HEK293 (cell line): Measurements from ENCODE around the gene SH3TC1.
A peak's percentile ranks its signal among the peaks of the same experiment; 100 is the strongest.

Experiments used
- BCL11B ChIP-seq: fragments of 450-650 bp; formaldehyde crosslinking; IDR thresholded peaks from 2 replicates; pipeline ENCODE4 v1.5.1; 2016; ENCODE audit warnings: low read depth, missing biosample characterization, missing genetic modification characterization
- GLI4 ChIP-seq: fragments of 450-650 bp; formaldehyde crosslinking; IDR thresholded peaks from 2 replicates; pipeline ENCODE4 v1.5.1; 2016; ENCODE audit warnings: missing biosample characterization, missing genetic modification characterization
- HOXA7 ChIP-seq: sonication (generic); formaldehyde crosslinking; IDR thresholded peaks from 2 replicates; pipeline ENCODE4 v1.8.1; 2022; ENCODE audit warnings: missing genetic modification reagents, borderline replicate concordance
- KLF9 ChIP-seq: fragments of 450-650 bp; formaldehyde crosslinking; IDR thresholded peaks from 2 replicates; pipeline ENCODE4 v1.5.1; 2016; ENCODE audit warnings: missing biosample characterization, missing genetic modification characterization, low read depth
- SALL2 ChIP-seq: fragments of 450-650 bp; formaldehyde crosslinking; IDR thresholded peaks from 2 replicates; pipeline ENCODE4 v1.5.0; 2017; ENCODE audit warnings: missing biosample characterization, mild to moderate bottlenecking, missing genetic modification characterization, borderline replicate concordance
- ZNF10 ChIP-seq: fragments of 450-650 bp; formaldehyde crosslinking; IDR thresholded peaks from 2 replicates; pipeline ENCODE4 v1.5.1; 2017; ENCODE audit warnings: missing biosample characterization, missing genetic modification characterization
- ZNF140 ChIP-seq: fragments of 450-650 bp; formaldehyde crosslinking; IDR thresholded peaks from 2 replicates; pipeline ENCODE4 v1.5.1; 2016; ENCODE audit warnings: missing biosample characterization, missing genetic modification characterization
- ZNF311 ChIP-seq: fragments of 450-650 bp; formaldehyde crosslinking; IDR thresholded peaks from 2 replicates; pipeline ENCODE4 v1.5.1; 2017; ENCODE audit warnings: missing biosample characterization, missing genetic modification characterization, borderline replicate concordance
- ZNF555 ChIP-seq: fragments of 450-650 bp; formaldehyde crosslinking; conservative IDR thresholded peaks from 2 replicates; pipeline ENCODE4 v1.5.1; 2017; ENCODE audit warnings: missing biosample characterization, mild to moderate bottlenecking, missing genetic modification characterization, inconsistent platforms
- ZNF560 ChIP-seq: fragments of 450-650 bp; formaldehyde crosslinking; IDR thresholded peaks from 2 replicates; pipeline ENCODE4 v1.5.1; 2017; ENCODE audit warnings: missing biosample characterization, missing genetic modification characterization, borderline replicate concordance
- ZNF610 ChIP-seq: fragments of 450-650 bp; formaldehyde crosslinking; IDR thresholded peaks from 2 replicates; pipeline ENCODE4 v1.5.1; 2016; ENCODE audit warnings: missing biosample characterization, missing genetic modification characterization, borderline replicate concordance
- ZNF658 ChIP-seq: fragments of 450-650 bp; formaldehyde crosslinking; IDR thresholded peaks from 2 replicates; pipeline ENCODE4; 2016; ENCODE audit warnings: missing biosample characterization, missing genetic modification characterization
- ZNF768 ChIP-seq: fragments of 450-650 bp; formaldehyde crosslinking; IDR thresholded peaks from 2 replicates; pipeline ENCODE4 v1.5.1; 2018; ENCODE audit warnings: missing biosample characterization, mild to moderate bottlenecking, missing genetic modification characterization
- TF ChIP-seq, protein P1 (sequence below): fragments of 450-650 bp; formaldehyde crosslinking; IDR thresholded peaks from 2 replicates; pipeline ENCODE4 v1.5.1; 2017; ENCODE audit warnings: missing biosample characterization, missing genetic modification characterization
- TF ChIP-seq, protein P2 (sequence below): fragments of 450-650 bp; formaldehyde crosslinking; IDR thresholded peaks from 2 replicates; pipeline ENCODE4 v1.5.1; 2016; ENCODE audit warnings: missing biosample characterization, missing genetic modification characterization
- TF ChIP-seq, protein P3 (sequence below): fragments of 450-650 bp; formaldehyde crosslinking; IDR thresholded peaks from 2 replicates; pipeline ENCODE4 v1.5.1; 2016; ENCODE audit warnings: missing biosample characterization, missing genetic modification characterization, low read depth
- TF ChIP-seq, protein P4 (sequence below): fragments of 450-650 bp; formaldehyde crosslinking; IDR thresholded peaks from 2 replicates; pipeline ENCODE4 v1.5.1; 2016; ENCODE audit warnings: missing biosample characterization, missing genetic modification characterization
- TF ChIP-seq, protein P5 (sequence below): fragments of 450-650 bp; formaldehyde crosslinking; IDR thresholded peaks from 2 replicates; pipeline ENCODE4 v1.5.1; 2016; ENCODE audit warnings: missing biosample characterization, missing genetic modification characterization
- TF ChIP-seq, protein P6 (sequence below): fragments of 450-650 bp; IDR thresholded peaks from 2 replicates; pipeline ENCODE4 v1.5.1; 2018; ENCODE audit warnings: missing biosample characterization, mild to moderate bottlenecking, missing genetic modification characterization

The SH3TC1 gene

DNA sequence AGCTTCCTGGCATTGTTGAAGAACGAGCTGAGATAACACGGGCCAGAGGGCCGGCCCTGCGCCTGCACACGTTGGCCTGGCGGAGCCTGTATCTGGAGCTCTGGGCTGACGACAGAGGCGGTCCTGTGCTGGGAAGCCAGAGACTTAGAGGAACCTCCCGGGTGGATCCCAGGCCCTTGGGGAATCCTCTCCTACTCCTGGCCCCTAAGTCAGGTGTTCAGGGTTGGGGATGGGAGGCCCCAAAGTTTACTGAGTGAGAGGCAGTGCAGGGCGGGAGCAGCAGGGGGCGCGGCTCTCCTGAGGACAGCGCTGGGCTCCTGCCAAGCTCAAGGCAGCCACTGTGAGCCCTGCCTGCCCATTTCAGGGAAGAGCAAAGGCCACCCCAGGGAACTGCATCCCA lies 68.0 kb downstream of the SH3TC1 start (continued):
- TF ChIP-seq, protein P1, sequence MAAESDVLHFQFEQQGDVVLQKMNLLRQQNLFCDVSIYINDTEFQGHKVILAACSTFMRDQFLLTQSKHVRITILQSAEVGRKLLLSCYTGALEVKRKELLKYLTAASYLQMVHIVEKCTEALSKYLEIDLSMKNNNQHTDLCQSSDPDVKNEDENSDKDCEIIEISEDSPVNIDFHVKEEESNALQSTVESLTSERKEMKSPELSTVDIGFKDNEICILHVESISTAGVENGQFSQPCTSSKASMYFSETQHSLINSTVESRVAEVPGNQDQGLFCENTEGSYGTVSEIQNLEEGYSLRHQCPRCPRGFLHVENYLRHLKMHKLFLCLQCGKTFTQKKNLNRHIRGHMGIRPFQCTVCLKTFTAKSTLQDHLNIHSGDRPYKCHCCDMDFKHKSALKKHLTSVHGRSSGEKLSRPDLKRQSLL (tag by site-specific recombination) = no peak
- TF ChIP-seq ZNF140 (tag by site-specific recombination) (no peak), ZNF560 (no peak), ZNF768 (tag by site-specific recombination) (no peak), ZNF10 (tag by site-specific recombination) (no peak), ZNF610 (tag by site-specific recombination) (no peak), HOXA7 (CRISPR knock-in tag) (no peak), ZNF658 (tag by site-specific recombination) (no peak), SALL2 (tag by site-specific recombination) (no peak), KLF9 (tag by site-specific recombination) (no peak), GLI4 (tag by site-specific recombination) (no peak), ZNF555 (tag by site-specific recombination) (no peak), BCL11B (tag by site-specific recombination) (no peak), ZNF311 (tag by site-specific recombination) (no peak)
- TF ChIP-seq, protein P2, sequence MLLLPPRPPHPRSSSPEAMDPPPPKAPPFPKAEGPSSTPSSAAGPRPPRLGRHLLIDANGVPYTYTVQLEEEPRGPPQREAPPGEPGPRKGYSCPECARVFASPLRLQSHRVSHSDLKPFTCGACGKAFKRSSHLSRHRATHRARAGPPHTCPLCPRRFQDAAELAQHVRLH (tag by site-specific recombination) = no peak
- TF ChIP-seq, protein P3, sequence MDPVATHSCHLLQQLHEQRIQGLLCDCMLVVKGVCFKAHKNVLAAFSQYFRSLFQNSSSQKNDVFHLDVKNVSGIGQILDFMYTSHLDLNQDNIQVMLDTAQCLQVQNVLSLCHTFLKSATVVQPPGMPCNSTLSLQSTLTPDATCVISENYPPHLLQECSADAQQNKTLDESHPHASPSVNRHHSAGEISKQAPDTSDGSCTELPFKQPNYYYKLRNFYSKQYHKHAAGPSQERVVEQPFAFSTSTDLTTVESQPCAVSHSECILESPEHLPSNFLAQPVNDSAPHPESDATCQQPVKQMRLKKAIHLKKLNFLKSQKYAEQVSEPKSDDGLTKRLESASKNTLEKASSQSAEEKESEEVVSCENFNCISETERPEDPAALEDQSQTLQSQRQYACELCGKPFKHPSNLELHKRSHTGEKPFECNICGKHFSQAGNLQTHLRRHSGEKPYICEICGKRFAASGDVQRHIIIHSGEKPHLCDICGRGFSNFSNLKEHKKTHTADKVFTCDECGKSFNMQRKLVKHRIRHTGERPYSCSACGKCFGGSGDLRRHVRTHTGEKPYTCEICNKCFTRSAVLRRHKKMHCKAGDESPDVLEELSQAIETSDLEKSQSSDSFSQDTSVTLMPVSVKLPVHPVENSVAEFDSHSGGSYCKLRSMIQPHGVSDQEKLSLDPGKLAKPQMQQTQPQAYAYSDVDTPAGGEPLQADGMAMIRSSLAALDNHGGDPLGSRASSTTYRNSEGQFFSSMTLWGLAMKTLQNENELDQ (tag by site-specific recombination) = no peak
- TF ChIP-seq, protein P4, sequence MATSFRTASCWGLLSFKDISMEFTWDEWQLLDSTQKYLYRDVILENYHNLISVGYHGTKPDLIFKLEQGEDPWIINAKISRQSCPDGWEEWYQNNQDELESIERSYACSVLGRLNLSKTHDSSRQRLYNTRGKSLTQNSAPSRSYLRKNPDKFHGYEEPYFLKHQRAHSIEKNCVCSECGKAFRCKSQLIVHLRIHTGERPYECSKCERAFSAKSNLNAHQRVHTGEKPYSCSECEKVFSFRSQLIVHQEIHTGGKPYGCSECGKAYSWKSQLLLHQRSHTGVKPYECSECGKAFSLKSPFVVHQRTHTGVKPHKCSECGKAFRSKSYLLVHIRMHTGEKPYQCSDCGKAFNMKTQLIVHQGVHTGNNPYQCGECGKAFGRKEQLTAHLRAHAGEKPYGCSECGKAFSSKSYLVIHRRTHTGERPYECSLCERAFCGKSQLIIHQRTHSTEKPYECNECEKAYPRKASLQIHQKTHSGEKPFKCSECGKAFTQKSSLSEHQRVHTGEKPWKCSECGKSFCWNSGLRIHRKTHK (tag by site-specific recombination) = no peak
- TF ChIP-seq, protein P5, sequence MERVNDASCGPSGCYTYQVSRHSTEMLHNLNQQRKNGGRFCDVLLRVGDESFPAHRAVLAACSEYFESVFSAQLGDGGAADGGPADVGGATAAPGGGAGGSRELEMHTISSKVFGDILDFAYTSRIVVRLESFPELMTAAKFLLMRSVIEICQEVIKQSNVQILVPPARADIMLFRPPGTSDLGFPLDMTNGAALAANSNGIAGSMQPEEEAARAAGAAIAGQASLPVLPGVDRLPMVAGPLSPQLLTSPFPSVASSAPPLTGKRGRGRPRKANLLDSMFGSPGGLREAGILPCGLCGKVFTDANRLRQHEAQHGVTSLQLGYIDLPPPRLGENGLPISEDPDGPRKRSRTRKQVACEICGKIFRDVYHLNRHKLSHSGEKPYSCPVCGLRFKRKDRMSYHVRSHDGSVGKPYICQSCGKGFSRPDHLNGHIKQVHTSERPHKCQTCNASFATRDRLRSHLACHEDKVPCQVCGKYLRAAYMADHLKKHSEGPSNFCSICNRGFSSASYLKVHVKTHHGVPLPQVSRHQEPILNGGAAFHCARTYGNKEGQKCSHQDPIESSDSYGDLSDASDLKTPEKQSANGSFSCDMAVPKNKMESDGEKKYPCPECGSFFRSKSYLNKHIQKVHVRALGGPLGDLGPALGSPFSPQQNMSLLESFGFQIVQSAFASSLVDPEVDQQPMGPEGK (tag by site-specific recombination) = 0 out of 2 replicates have a peak, but pooled peaks have one; percentile 17
- TF ChIP-seq, protein P6, sequence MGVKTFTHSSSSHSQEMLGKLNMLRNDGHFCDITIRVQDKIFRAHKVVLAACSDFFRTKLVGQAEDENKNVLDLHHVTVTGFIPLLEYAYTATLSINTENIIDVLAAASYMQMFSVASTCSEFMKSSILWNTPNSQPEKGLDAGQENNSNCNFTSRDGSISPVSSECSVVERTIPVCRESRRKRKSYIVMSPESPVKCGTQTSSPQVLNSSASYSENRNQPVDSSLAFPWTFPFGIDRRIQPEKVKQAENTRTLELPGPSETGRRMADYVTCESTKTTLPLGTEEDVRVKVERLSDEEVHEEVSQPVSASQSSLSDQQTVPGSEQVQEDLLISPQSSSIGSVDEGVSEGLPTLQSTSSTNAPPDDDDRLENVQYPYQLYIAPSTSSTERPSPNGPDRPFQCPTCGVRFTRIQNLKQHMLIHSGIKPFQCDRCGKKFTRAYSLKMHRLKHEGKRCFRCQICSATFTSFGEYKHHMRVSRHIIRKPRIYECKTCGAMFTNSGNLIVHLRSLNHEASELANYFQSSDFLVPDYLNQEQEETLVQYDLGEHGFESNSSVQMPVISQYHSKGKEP (tag by site-specific recombination) = no peak
- TF ChIP-seq, all 188 proteins: peak for 13
